GM21526 (cell line): ENCODE data around the gene ZNF385D.

ENCODE experiments used
- ATAC-seq: cut with Tn5 transposase; IDR thresholded peaks from one replicate; pipeline ENCODE4 v1.9.1; 2021; ENCODE audit warnings: moderate library complexity; ENCODE audit not compliant: unreplicated experiment, low FRiP score

ZNF385D gene

DNA sequence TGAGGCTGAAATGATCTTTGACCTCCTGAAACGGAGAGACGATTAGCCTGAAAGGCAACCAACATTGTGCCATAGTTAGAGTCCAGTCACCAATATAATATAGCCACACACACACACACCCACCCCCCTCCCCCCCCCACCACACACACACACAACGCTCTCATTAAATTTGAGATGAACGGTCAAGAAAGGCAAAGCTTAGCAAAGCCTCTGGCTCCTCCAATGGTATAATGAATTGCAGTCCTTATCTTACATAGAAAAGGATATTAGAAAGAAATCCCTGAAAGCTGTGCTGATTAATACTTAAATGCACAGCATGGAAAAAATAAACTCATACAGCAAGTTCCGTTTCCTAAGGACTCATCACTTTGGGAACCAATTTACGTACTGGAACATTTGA, 876 bp upstream of the ZNF385D start:
- ATAC-seq: no peak

DNA sequence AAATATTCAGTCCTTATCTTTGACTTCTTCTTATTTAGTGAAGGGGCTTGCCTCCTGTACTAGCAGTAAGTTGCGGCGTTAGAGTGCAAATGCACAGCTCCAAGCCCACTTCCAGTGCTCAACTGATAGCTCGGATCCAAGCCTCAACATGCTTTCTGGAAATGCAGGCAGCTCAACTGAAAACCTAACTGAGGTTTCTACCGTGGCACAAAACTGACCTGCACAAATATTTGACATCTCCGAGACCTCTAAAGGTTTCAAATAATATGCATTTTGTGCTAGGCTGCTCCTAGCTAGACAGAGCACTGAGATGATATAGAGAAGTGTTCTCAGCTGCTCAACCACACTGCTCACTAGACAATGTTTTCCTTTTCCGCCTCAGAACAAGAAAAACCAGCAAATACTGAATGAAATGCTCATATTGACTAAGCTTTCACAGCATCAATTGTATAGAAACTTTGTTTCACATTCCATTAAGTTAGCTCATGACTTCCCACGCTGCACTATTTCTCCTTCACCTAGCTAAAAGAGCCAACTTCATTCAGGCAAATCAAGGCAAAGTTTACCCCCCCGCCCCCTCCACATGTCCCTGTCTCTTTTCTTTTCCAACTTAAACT, 822 bp downstream of the ZNF385D start:
- ATAC-seq: no peak

DNA sequence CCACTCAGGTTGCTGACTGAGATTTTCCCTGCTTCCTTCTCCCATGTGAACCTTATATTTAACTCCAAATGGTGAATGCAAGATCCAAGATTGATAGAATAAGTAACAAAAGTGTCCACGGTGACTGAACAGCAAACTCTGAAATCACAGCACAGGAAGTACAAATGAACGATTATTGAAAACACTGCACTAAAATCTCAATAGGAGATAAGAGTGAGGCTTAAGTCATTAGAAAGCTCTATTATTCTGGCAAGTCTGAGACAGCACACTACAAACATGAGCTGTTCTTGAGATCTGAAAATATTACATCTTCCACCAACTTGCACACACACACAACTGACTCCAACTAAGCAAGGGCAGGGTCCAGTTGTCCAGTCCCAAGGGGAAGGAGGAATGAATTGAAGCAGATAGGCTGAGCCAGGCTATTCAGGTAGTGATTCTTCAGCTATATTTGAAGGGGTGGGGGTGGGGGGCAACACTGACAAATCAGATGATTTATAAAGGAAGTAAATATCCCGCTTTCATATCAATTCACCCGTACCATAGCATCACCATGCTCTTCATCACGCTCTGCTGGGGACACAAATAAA, 2.9 kb downstream of the ZNF385D start:
- no peak for ATAC-seq

DNA sequence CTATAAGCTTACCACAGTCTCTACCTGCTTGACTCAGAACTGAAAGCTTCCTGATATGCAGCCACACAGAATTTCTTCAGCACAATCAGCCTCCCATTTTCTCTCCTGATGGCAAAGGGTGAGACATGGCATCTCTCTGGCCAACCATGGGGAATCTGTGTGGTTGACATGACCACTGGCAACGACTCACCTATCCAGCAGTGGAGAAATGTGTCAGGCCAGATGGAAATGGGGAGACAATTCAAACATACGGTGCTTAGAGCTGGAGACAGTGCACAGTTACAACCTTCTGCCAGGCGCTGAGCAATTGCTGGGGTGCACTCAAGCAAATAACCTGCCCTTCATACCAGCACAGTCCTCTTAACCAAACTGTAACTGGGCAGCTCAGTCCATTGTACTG, 3.6 kb downstream of the ZNF385D start:
- no peak for ATAC-seq

DNA sequence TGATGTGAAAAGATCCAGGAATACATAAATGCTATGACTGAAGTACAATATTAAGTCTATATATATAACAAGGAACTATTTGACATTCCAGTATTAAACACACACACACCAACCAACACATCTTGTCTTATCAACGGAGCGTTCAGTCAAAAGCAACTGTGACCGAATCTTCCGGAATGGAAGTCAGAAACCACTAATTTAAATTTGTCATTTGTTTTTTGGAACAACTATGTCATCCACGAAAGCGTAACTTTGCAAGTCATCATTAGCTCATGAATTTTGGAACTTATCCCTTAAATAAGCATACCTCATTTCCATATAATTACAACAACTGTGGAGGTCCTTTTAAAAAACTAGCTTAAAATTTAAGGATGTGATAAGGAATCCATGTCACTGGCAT, 5.0 kb downstream of the ZNF385D start:
- no peak for ATAC-seq

DNA sequence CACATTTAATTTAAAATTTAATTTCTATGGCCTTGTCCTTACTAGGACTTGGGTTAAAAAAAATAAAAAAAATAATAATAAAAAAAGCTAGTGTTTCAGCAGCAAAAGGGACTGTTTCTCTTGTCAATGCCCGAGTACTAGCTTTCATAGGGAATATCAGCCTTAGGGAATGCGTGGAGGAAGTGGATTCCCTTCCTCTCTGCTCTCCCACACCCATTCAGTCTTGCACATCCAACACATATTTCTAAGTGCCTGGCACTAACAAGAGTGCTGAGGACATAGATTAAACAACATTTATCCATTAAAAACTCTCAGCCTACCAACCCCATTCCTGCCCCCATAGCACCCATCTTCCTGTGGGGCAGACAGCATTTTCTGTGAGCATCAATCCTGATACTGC, 6.2 kb downstream of the ZNF385D start:
- no peak for ATAC-seq

DNA sequence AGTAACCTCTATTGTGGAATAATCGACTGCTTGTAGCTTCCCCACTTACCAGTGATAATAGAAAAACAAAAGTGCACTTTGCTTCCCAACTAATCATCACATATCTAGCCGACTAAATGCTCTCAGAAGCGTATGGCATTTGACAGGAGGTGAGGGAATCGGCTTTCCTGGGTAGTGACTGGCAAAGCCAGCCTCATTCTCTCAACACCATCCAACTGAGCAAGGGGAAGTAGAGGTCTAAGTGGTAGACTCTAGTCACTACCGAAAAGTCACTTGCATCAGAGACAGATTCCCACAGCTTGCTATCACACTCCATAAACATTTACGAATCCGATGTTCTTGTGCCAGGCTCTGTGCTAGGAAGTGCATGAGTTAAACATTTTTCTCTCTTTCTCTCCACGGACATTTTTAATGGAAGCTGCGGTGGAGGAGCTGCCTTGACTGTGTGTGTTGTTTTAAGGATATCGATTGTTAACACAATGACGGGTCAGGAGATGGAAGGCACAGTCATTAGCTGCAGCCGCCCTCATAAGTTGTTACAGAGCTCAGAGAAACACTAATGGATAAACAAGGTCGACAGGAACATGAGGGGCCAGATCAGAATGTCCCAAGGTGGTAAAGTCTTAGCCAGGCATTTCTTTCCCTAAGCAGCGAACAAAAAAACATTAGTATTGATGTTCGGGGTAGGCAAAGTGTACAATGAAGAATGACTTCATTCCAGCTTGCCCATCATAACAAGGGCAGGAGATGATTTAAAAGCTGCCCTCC, 11.9 kb downstream of the ZNF385D start:
- ATAC-seq: no peak

DNA sequence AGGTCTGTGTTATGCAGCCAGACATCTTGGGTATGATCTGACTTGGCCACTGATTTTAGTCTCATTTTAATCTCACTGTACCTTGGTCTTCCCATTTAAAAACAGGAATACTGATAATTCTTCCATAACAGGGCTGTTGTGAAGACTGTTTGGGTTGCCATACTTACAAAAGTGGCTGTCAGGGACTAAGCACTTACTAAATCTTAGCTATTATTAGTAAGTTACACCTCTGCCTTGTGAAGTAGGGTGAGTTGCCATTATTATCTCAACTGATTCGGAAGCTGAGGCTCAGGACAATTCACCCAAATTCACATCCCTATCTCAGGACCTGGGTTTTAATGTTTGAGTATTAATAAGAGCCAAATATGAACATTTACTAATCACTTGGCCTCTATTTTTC, 12.7 kb downstream of the ZNF385D start:
- no peak for ATAC-seq

DNA sequence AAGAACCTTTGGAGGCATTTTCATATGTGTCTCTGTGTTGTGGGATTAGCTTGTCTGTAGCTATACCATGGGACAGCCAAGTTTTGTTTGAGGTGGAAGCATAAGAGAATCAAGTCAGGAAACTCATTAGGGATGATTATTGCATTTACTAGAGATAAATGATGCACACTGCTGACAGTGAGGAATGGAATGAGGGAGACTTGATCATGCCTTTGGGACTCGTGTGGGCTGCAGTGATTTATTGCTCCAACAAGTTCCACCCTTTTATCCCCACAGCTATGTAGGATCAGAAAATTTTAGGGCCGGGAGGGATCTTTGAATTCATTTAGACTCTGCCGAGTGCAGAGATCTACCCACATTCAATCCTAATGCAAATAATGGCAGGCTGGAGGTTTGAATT, 16.3 kb downstream of the ZNF385D start:
- no peak for ATAC-seq

DNA sequence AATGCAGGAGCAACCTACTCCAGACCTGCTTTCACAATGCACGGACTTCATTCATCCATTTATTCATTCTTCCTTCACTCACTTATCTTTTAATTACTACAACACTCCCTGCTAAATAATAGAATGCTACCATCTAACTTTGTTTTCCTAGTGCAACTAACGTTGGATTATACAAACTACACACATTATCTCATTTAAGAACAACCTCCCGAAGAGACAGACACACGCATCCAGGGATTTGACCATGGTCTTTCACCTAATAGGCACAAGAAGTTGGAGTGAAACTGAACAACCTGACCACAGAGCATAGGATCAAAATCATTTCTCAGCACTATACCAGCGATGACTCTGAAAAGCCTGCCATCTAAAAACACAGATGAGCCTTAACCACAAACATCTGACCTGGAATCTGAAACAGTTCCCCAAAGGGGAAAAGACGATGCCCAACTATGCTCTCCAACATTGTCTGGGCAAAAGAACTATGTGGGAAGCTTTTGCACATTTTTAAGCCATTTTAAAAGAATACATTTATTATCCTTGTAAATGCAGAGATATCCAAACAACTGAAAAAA, 21.0 kb downstream of the ZNF385D start:
- ATAC-seq: no peak

DNA sequence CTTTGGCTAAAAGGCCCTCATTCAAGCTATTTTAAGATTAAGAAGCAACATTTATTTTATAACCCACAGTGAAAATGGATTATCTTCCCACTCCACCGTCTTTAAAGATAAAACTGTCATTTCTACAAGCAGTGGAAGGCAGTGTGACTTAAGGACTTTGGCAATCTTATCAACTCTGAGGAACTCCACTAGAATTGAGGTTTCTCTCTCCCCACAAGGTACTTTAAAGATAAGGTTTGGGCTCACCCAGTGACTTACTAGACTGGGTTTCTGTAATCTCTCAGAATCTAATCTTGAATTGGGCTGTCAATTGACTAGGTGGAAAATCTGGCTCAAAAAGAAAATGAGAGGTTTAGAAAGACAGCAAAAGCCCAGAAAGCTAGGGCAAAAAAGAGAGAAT, 21.7 kb downstream of the ZNF385D start:
- no peak for ATAC-seq

DNA sequence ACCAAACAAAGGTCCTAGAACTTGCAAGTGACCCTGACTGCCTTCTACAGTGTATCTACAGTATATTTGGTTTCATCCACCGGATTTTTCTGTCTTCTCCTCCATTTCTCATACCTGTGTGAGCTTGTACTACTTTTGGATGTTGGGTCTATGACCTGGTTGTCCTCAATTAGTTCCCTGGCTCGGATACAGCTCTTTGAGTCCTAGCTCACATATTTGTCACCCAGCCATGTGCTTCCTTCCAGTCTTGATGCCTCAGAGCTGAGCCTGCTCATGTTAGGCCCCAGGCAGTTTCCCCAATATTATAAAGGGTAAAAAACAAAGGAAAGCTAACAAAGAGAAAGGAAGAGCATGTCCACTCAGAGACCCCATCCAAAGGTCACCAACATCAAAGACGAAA, 28.2 kb downstream of the ZNF385D start:
- ATAC-seq: no peak

DNA sequence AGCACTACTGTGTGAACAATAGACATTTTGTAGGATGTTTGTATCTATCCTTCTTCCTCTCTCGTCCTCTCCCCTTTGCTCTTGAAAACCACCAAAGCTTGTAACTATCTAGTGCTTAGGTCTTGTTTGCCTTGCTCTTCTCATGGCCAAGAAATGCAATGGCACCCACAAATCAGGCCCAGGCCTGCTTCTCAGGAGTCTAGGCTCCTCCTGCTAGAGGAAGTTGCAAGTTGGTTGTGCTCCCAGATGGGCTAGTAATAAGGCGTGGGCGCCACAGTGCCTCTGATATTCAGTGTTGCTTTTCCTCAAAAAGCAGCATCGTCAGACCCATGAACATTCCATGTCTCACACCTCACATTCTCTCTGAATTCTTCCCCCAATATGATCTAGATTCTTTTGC, 28.7 kb downstream of the ZNF385D start:
- ATAC-seq: no peak

DNA sequence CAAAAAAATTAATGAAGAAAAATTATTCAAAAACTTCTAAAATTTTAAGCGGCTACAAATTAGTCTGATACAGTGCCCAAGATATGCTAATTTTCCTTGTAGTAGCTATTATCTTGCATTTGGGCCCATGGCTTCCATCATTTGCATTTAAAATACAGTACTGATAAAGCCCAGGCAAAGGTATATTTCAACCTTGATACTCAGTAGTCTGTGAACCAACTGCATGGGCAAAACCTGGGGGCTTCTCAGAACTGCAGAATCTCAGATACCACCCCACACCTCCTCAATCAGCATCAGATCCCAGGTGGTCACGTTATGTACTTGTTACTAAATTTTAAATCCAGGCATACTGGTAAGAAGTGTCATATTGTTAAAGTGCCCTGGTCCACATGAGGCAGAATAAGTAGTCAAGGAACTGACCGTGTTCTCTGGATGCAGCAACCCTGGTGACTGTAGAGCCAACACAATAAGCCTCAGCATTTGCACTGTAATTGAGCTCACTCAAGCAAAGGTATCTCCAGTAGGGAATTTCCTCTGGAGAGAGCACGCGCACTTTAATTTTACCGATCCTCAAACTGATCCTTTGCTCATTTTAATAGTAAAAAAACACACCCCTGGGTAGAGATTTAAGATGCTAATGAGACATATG, 31.9 kb downstream of the ZNF385D start:
- no peak for ATAC-seq

DNA sequence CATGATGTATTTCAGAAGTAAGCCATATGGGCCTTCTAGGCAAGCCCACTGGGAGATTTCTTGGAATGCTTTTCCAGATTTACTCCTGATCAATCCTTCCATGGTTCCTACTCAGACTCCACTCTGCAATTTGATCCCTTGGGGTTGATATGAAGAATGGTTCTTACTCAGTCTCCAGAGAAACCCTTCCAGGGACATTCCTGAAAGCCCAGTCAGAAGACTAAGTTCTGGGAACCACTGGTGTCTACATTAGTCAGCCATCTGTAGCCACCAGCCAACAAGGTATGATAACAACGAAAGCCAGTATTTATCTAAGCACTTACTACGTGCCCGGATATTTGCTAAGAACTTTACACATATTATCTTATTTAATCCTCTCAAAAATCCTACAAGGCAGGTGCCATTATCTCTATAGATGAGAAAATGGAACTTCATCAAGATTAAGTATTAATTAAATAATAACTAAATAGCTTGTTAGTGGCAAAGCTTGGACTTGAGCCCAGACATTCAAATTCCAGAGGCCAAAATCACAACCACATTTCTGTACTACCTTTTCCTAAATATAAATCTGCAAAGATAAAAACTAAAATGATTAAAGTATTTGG, 32.7 kb downstream of the ZNF385D start:
- no peak for ATAC-seq

DNA sequence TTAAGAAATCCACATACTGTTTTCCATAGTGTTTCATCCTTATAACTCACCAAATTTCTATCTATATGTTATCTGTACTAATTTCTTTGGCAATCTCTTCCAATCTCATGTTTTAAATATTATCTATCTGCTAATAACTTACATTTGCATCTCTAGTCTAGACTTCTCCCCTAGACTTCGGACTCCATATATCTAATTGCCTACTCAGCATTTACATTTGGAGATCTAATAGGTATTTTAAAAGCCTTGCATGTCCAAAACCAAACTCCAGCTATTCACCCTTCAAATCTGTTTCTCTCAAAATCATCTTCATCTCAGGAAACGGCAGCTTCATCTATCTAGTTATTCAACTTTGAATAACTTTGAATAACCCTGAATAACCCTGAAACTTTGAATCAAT, 35.3 kb downstream of the ZNF385D start:
- ATAC-seq: no peak

DNA sequence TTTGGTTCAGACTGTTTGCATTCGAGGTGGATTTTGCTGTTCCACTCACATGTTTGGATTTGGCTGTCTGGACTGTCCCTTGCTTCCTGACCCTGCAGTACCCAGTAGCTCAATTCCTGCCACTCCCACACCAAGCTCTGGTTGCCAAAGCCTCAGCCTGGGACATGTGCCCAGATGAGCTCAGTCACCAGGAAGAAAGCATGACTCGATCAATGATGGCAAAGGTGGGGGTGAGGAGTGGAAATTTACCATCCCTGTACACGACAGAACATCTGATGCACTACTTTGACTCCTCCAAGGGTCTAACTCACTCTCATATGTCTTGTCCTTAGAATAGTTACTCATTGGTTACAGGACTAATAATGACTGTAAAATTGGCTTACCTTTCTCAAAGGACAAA, 45.2 kb downstream of the ZNF385D start:
- no peak for ATAC-seq

DNA sequence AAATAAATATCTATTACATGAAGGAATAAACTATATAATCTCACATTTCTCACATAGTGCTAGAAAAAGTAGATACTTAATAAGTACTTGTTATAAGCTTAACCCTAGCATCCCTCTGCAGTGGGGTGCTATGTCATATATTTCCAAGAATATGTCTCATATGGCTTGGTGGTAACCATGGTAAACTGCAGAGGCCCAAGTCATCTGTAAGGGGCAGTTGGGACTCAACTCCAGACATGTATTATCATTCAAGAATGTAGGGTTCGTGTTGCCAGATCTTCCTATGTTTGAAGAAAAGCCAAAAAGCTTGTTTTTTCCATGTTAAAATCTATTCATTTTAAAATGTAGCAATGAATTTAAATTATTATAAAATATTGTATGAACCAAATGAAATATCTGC, 46.2 kb downstream of the ZNF385D start:
- ATAC-seq: no peak

DNA sequence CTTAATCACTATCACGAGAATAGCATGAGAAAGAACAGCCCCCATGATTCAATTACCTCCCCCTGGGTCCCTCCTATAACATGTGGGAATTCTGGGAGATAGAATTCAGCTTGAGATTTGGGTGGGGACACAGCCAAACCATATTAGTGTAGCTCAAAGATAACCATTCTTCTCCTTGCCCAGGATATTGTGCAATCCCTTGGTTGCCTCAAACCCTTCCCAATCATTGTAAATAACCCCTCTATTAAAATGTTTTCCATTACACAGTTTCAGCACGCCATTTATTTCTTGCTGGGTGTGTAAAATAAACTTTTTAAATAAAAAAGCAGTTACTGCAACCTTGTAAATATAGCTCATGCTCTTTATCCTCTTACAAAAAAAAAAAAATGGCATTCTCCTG, 47.7 kb downstream of the ZNF385D start:
- no peak for ATAC-seq

DNA sequence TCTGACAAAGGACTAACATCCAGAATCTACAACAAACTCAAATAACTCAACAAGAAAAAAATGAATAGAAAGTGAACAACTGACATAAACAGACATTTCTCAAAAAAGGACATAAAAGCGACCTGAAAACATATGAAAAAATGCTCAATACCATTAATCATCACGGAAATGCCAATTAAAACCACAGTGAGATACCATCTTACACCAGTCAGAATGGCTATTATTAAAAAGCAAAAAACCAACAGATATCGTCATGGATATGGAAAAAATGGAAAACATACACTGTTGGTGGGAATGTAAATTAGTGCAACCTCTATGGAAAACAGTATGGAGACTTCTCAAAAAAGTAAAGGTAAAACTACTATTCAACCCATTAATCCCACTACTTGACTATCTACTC, 53.3 kb downstream of the ZNF385D start:
- no peak for ATAC-seq

DNA sequence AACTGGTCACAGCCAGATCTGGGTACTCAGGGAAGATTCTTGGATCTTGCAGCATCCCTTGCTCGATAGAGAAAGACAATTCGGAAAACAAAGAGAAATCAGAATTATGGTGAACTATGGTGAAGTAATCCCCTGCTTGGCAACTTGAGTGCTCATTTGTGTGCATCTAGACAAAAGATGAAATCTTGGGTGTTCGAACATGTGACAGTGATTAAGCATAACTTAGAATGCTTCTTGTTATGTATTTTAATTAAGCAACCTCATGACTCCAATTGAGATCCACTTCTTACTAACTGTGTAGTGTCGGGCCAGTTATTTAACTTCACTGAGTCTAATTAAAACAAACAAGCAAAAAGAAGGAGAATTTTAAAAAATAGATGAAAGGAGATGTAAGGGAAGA, 56.5 kb downstream of the ZNF385D start:
- no peak for ATAC-seq
